ENCODE data around the gene NNT. TPM values are rescaled to one million over a fixed set of nuclear protein-coding genes. Genes with fewer than 3 reads are reported as not detected.

NNT gene
- polyA plus RNA-seq, 1 donor (not counting 4 experiments of a cell fraction or from before 2014, with no cell fraction given): 23.3 TPM

GRCh38 chr5:43639566-43639965 lies 36.6 kb downstream of the NNT start:
- dilution Hi-C loops (cut with MboI; ENCODE audit: extremely low pct_ligation_motif_present, low sequenced_read_pairs): no loop called here
- no peak for DNase-seq (ENCODE audit: low read depth, low spot score)

GRCh38 chr5:43642428-43642827 lies 39.4 kb downstream of the NNT start:
- H4K20me1 ChIP-seq (ENCODE audit: control insufficient read depth, extremely low read depth, insufficient read depth, low read length): no peaks in the 10 kb centered on the region
- no peak for DNase-seq (ENCODE audit: low read depth, low spot score)
- no peak overlapping the region for H3K27ac ChIP-seq (ENCODE audit: control insufficient read depth, insufficient read depth, low read length)
- H3K27me3 ChIP-seq (ENCODE audit: control insufficient read depth, extremely low read depth, insufficient read depth, low read length): no peaks in the 10 kb centered on the region
- no peaks in the 10 kb centered on the region for H3K9me1 ChIP-seq (ENCODE audit: control insufficient read depth, extremely low read depth, insufficient read depth, low read length)
- no peak overlapping the region for H3K9ac ChIP-seq (ENCODE audit: control insufficient read depth, extremely low read depth, insufficient read depth, low read length)
- dilution Hi-C loops (cut with MboI; ENCODE audit: extremely low pct_ligation_motif_present, low sequenced_read_pairs): no loop called here
- FAIRE-seq: no peak
- no peaks in the 10 kb centered on the region for H3K9me3 ChIP-seq (ENCODE audit: control insufficient read depth, low read depth, low read length)
- no peaks in the 10 kb centered on the region for H3K36me3 ChIP-seq (ENCODE audit: control insufficient read depth in 2 of 2, extremely low read depth in 1 of 2, insufficient read depth in 2 of 2, low read length in 2 of 2)
- H3K4me3 ChIP-seq (ENCODE audit: control insufficient read depth in 2 of 3, extremely low read depth in 1 of 3, insufficient read depth in 2 of 3, low read depth in 1 of 3, low read length in 3 of 3): no peak overlapping the region
- no peak overlapping the region for H2AFZ ChIP-seq (ENCODE audit: control insufficient read depth, low read length)
- TF ChIP-seq CTCF (optimal IDR thresholded peaks at IDR 0.05 in 1 of 3, IDR thresholded peaks at IDR 0.05 in 1 of 3, conservative IDR thresholded peaks at IDR 0.05 in 1 of 3; ENCODE audit: extremely low read depth in 1 of 3, insufficient read depth in 2 of 3, low read length in 3 of 3): no peak
- TF ChIP-seq EZH2 (IDR thresholded peaks at IDR 0.05; ENCODE audit: low read length): no peak
- H3K79me2 ChIP-seq (ENCODE audit: control insufficient read depth, insufficient read depth, low read length): no peaks in the 10 kb centered on the region
- no peaks in the 10 kb centered on the region for H3K4me1 ChIP-seq (ENCODE audit: control insufficient read depth, extremely low read depth, insufficient read depth, low read length)
- no peak overlapping the region for H3K4me2 ChIP-seq (ENCODE audit: control insufficient read depth, extremely low read depth, insufficient read depth, low read depth, low read length)

More at GRCh38 chr5:43639566-43639965, 36.6 kb downstream of the NNT start:
- no peak overlapping the region for H3K4me2 ChIP-seq (ENCODE audit: control insufficient read depth, extremely low read depth, insufficient read depth, low read depth, low read length)
- H3K4me1 ChIP-seq (ENCODE audit: control insufficient read depth, extremely low read depth, insufficient read depth, low read length): no peaks in the 10 kb centered on the region
- no peaks in the 10 kb centered on the region for H3K9me3 ChIP-seq (ENCODE audit: control insufficient read depth, low read depth, low read length)
- no peak overlapping the region for H3K9ac ChIP-seq (ENCODE audit: control insufficient read depth, extremely low read depth, insufficient read depth, low read length)
- no peaks in the 10 kb centered on the region for H3K27me3 ChIP-seq (ENCODE audit: control insufficient read depth, extremely low read depth, insufficient read depth, low read length)
- H3K36me3 ChIP-seq (ENCODE audit: control insufficient read depth in 2 of 2, extremely low read depth in 1 of 2, insufficient read depth in 2 of 2, low read length in 2 of 2): peaks cover under 1 to 4% of the 10 kb centered on the region in 2 experiments
- no peak for TF ChIP-seq EZH2 (IDR thresholded peaks at IDR 0.05; ENCODE audit: low read length)
- no peak overlapping the region for H2AFZ ChIP-seq (ENCODE audit: control insufficient read depth, low read length)
- no peaks in the 10 kb centered on the region for H3K79me2 ChIP-seq (ENCODE audit: control insufficient read depth, insufficient read depth, low read length)
- no peak for FAIRE-seq
- no peaks in the 10 kb centered on the region for H3K9me1 ChIP-seq (ENCODE audit: control insufficient read depth, extremely low read depth, insufficient read depth, low read length)
- no peaks in the 10 kb centered on the region for H4K20me1 ChIP-seq (ENCODE audit: control insufficient read depth, extremely low read depth, insufficient read depth, low read length)
- H3K4me3 ChIP-seq (ENCODE audit: control insufficient read depth in 2 of 3, extremely low read depth in 1 of 3, insufficient read depth in 2 of 3, low read depth in 1 of 3, low read length in 3 of 3): no peak overlapping the region
- no peak overlapping the region for H3K27ac ChIP-seq (ENCODE audit: control insufficient read depth, insufficient read depth, low read length)

DNA sequence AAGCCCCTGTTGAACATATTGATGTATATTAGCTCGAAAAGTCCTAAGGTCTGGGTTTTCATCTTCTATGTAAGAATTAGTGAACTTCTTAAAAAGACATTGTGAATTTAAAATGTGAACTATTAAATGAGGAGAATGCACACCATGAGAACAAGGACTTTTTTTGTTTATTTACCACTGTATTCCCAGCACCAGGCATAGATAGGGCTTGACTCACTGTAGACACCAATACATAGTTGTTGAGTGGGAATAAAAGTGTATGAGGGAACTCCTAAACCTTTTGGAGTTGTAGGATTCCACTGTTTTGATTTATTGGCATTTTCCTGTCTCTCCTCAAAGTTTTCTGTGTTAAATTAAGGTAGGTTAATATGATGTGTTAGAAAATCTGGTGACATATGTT lies 40.3 kb downstream of the NNT start:
- H3K4me2 ChIP-seq (ENCODE audit: control insufficient read depth, extremely low read depth, insufficient read depth, low read depth, low read length): no peak overlapping the region
- no peak for TF ChIP-seq EZH2 (IDR thresholded peaks at IDR 0.05; ENCODE audit: low read length)
- no peak for TF ChIP-seq CTCF (optimal IDR thresholded peaks at IDR 0.05 in 1 of 3, IDR thresholded peaks at IDR 0.05 in 1 of 3, conservative IDR thresholded peaks at IDR 0.05 in 1 of 3; ENCODE audit: extremely low read depth in 1 of 3, insufficient read depth in 2 of 3, low read length in 3 of 3)
- dilution Hi-C loops (cut with MboI; ENCODE audit: extremely low pct_ligation_motif_present, low sequenced_read_pairs): no loop called here

More for the DNA sequence above, 40.3 kb downstream of the NNT start:
- no peak overlapping the region for H2AFZ ChIP-seq (ENCODE audit: control insufficient read depth, low read length)
- no peaks in the 10 kb centered on the region for H3K9me3 ChIP-seq (ENCODE audit: control insufficient read depth, low read depth, low read length)
- H3K27ac ChIP-seq (ENCODE audit: control insufficient read depth, insufficient read depth, low read length): no peak overlapping the region
- no peak for DNase-seq (ENCODE audit: low read depth, low spot score)
- no peak overlapping the region for H3K4me3 ChIP-seq (ENCODE audit: control insufficient read depth in 2 of 3, extremely low read depth in 1 of 3, insufficient read depth in 2 of 3, low read depth in 1 of 3, low read length in 3 of 3)
- H3K36me3 ChIP-seq (ENCODE audit: control insufficient read depth in 2 of 2, extremely low read depth in 1 of 2, insufficient read depth in 2 of 2, low read length in 2 of 2): peaks cover 0 to 2% of the 10 kb centered on the region in 2 experiments
- no peak for FAIRE-seq
- no peaks in the 10 kb centered on the region for H3K9me1 ChIP-seq (ENCODE audit: control insufficient read depth, extremely low read depth, insufficient read depth, low read length)
- H3K4me1 ChIP-seq (ENCODE audit: control insufficient read depth, extremely low read depth, insufficient read depth, low read length): no peaks in the 10 kb centered on the region
- H4K20me1 ChIP-seq (ENCODE audit: control insufficient read depth, extremely low read depth, insufficient read depth, low read length): no peaks in the 10 kb centered on the region
- no peaks in the 10 kb centered on the region for H3K79me2 ChIP-seq (ENCODE audit: control insufficient read depth, insufficient read depth, low read length)
- no peak overlapping the region for H3K9ac ChIP-seq (ENCODE audit: control insufficient read depth, extremely low read depth, insufficient read depth, low read length)
- no peaks in the 10 kb centered on the region for H3K27me3 ChIP-seq (ENCODE audit: control insufficient read depth, extremely low read depth, insufficient read depth, low read length)

Data from keratinocyte (primary cell).